ENCODE results near the gene CTNND2. TPM values are rescaled to one million over a fixed set of nuclear protein-coding genes. Genes with fewer than 3 reads are reported as not detected.

The CTNND2 gene
- total RNA-seq, 1 experiment from 2014 or later, result 7.0 TPM

DNA sequence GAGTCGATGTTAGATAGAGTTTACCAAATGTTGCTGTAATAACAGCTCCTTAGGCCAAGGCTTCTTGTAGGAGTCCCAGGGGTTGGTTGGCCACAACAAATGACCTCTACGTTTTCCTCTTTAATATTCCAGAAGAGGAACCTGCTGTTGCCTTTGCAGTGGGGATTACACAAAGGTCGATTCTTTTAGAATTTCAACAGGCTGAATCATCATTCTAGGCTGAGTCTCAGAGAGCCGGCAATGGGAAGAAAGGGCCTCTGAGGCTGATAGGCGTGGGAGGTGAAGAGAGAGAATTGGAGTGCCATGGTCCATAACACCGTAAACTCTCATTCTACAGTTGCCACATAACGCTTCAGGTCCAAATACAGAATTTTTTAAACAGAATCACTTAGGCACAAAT, 737.3 kb downstream of the CTNND2 start:
- no peaks in the 10 kb centered on the region for H3K36me3 Mint-ChIP-seq (ENCODE audit: insufficient read depth in 1 of 3, low read depth in 3 of 3)
- no peak overlapping the region for H3K4ac ChIP-seq (ENCODE audit: low read depth, low read length)
- no peaks in the 10 kb centered on the region for H3K9me3 Mint-ChIP-seq
- no peak overlapping the region for H3K56ac ChIP-seq (ENCODE audit: insufficient read length, low read depth, low read length)
- H2AK5ac ChIP-seq (ENCODE audit: insufficient read length, low read length), result no peak overlapping the region
- H3K27me3 ChIP-seq (ENCODE audit: insufficient read depth, low read length), result no peaks in the 10 kb centered on the region
- H2BK5ac ChIP-seq (ENCODE audit: insufficient read length, low read length), result no peak overlapping the region
- no peak overlapping the region for H3K4me3 Mint-ChIP-seq
- H3K79me2 ChIP-seq (ENCODE audit: insufficient read depth, low read length), result no peaks in the 10 kb centered on the region
- H3K4me1 Mint-ChIP-seq, result peaks cover 5 to 7% of the 10 kb centered on the region in 2 experiments; a peak in 1 of 4 replicates
- no peaks in the 10 kb centered on the region for H3K9me3 ChIP-seq (ENCODE audit: control insufficient read depth, low read depth, low read length)
- H4K8ac ChIP-seq (replicated peaks; ENCODE audit: insufficient read length, low read depth, low read length), result no peak overlapping the region
- H2BK15ac ChIP-seq (ENCODE audit: low read depth, low read length), result no peak overlapping the region
- no peak overlapping the region for H3K27ac ChIP-seq (ENCODE audit: insufficient read length, low read depth, low read length)
- H3K18ac ChIP-seq (ENCODE audit: insufficient read length, low read depth, low read length), result no peak overlapping the region
- H3K4me1 ChIP-seq (ENCODE audit: insufficient read depth, low read length), result no peaks in the 10 kb centered on the region
- H3K23ac ChIP-seq (ENCODE audit: insufficient read length, low read depth, low read length), result no peak overlapping the region
- no peak overlapping the region for H2BK12ac ChIP-seq (ENCODE audit: insufficient read length, low read depth, low read length)
- WGBS (ENCODE audit: extremely low coverage, insufficient read length, low lambda C conversion rate), result no CpG with 5 or more reads among the region's 7 CpGs
- no peak overlapping the region for H2BK20ac ChIP-seq (ENCODE audit: low read depth, low read length, poor library complexity, severe bottlenecking)
- H3K27me3 Mint-ChIP-seq (ENCODE audit: low read depth), result no peaks in the 10 kb centered on the region; the same call in 1 of the 2 replicates
- TF ChIP-seq, protein P1, sequence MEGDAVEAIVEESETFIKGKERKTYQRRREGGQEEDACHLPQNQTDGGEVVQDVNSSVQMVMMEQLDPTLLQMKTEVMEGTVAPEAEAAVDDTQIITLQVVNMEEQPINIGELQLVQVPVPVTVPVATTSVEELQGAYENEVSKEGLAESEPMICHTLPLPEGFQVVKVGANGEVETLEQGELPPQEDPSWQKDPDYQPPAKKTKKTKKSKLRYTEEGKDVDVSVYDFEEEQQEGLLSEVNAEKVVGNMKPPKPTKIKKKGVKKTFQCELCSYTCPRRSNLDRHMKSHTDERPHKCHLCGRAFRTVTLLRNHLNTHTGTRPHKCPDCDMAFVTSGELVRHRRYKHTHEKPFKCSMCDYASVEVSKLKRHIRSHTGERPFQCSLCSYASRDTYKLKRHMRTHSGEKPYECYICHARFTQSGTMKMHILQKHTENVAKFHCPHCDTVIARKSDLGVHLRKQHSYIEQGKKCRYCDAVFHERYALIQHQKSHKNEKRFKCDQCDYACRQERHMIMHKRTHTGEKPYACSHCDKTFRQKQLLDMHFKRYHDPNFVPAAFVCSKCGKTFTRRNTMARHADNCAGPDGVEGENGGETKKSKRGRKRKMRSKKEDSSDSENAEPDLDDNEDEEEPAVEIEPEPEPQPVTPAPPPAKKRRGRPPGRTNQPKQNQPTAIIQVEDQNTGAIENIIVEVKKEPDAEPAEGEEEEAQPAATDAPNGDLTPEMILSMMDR (conservative IDR thresholded peaks at IDR 0.05), result no peak
- H2BK120ac ChIP-seq (ENCODE audit: low read depth, low read length, poor library complexity, severe bottlenecking), result no peak overlapping the region
- H3K14ac ChIP-seq (ENCODE audit: insufficient read depth, low read length), result no peak overlapping the region
- no peak overlapping the region for H4K91ac ChIP-seq (ENCODE audit: insufficient read length, low read depth, low read length)
- H3T11ph ChIP-seq (ENCODE audit: low read length), result no peak overlapping the region
- H4K5ac ChIP-seq (ENCODE audit: insufficient read length, low read depth, low read length), result no peak overlapping the region
- H3K79me1 ChIP-seq (ENCODE audit: insufficient read depth, low read depth, low read length, poor library complexity, severe bottlenecking), result no peaks in the 10 kb centered on the region
- no peak overlapping the region for H2AFZ ChIP-seq (ENCODE audit: low read length)
- H3K27ac Mint-ChIP-seq, result no peak overlapping the region
- no peak for DNase-seq
- no peak overlapping the region for H3K4me2 ChIP-seq (ENCODE audit: insufficient read depth, insufficient read length, low read length)
- H3K9ac ChIP-seq (ENCODE audit: extremely low read depth, insufficient read length, low read length), result no peak overlapping the region
- no peaks in the 10 kb centered on the region for H3K23me2 ChIP-seq (ENCODE audit: insufficient read length, low read depth, low read length, poor library complexity, severe bottlenecking)
- no peaks in the 10 kb centered on the region for H4K20me1 ChIP-seq (ENCODE audit: control insufficient read depth, insufficient read depth, insufficient read length)
